Measurements from ENCODE around the gene BCAR1.

DNA sequence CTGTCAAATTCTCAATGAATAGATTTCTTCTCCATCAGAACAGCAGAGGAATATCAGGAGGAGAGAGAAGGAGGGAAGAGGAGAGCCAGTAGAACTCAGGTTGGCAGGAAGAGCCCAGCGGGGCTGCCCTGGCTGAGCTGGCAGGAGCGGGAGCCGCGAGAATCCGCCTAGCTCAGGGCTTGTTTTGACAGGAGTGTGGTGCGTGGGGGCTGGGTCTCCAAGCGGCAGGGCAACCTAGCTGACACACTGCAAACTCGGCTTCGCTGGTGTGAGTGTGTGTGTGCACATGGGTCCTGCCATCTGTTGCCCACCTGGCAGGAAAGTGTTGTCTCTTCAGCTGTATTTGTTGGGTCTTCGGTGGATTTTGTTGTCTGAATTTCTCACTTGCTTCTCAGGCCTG lies 27.9 kb upstream of the BCAR1 start:
- TF ChIP-seq, protein P1, sequence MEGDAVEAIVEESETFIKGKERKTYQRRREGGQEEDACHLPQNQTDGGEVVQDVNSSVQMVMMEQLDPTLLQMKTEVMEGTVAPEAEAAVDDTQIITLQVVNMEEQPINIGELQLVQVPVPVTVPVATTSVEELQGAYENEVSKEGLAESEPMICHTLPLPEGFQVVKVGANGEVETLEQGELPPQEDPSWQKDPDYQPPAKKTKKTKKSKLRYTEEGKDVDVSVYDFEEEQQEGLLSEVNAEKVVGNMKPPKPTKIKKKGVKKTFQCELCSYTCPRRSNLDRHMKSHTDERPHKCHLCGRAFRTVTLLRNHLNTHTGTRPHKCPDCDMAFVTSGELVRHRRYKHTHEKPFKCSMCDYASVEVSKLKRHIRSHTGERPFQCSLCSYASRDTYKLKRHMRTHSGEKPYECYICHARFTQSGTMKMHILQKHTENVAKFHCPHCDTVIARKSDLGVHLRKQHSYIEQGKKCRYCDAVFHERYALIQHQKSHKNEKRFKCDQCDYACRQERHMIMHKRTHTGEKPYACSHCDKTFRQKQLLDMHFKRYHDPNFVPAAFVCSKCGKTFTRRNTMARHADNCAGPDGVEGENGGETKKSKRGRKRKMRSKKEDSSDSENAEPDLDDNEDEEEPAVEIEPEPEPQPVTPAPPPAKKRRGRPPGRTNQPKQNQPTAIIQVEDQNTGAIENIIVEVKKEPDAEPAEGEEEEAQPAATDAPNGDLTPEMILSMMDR (IDR thresholded peaks at IDR 0.05), result no peak
- TF ChIP-seq POLR2A (IDR thresholded peaks at IDR 0.05), result no peak
